Vagina (tissue), 2 donors: ENCODE measurements around the gene MEGF9. TPM values are rescaled to one million over a fixed set of nuclear protein-coding genes. Genes with fewer than 3 reads are reported as not detected.

Experiments
- DNase-seq, 2 donors: peaks; one replicate each; pipeline ENCODE4 v3.0.0-alpha.2; 2017; ENCODE audit errors: extremely low spot score in 2 of 2
- H3K27ac ChIP-seq: fragments of 200-600 bp; sonication (generic); one replicate; pipeline ENCODE4 v1.5.1; 2019
- H3K27me3 ChIP-seq: fragments of 200-600 bp; sonication (generic); one replicate; pipeline ENCODE4 v1.5.1; 2019
- H3K36me3 ChIP-seq, 2 donors: fragments of 200-600 bp; sonication (generic); one replicate each; pipeline ENCODE4 v1.5.1; 2017 to 2019
- H3K4me1 ChIP-seq: fragments of 200-600 bp; sonication (generic); one replicate; pipeline ENCODE4 v1.5.1; 2019
- H3K4me3 ChIP-seq, 2 donors: fragments of 200-600 bp; sonication (generic); 1 replicate in 1 of 2; 2 replicates in 1 of 2; pipeline ENCODE4 v1.5.1; 2016 to 2019
- H3K9me3 ChIP-seq: fragments of 200-600 bp; sonication (generic); one replicate; pipeline ENCODE4 v1.5.1; 2019
- POLR2A ChIP-seq, 2 donors: fragments of 450-650 bp; IDR thresholded peaks; one replicate each; pipeline ENCODE4 v1.6.1; 2017; ENCODE audit warnings: antibody characterized with exemption in 2 of 2, mild to moderate bottlenecking in 2 of 2, moderate library complexity in 2 of 2
- POLR2AphosphoS5 ChIP-seq, 2 donors: sonication (generic); formaldehyde crosslinking; IDR thresholded peaks; one replicate each; pipeline ENCODE4 v1.9.0; 2017; ENCODE audit warnings: antibody characterized with exemption in 2 of 2, mild to moderate bottlenecking in 2 of 2, low read depth in 1 of 2; ENCODE audit not compliant: insufficient read depth in 1 of 2
- intact Hi-C: fragments of 100-400 bp; cut with DNase I; formaldehyde crosslinking; loops from one replicate; pipeline ENCODE4 v1.15.1; 2023
- total RNA-seq: library from RNA; depleted of rRNA; stranded (reverse); fragments of >200 nt; gene quantifications from one replicate; pipeline ENCODE4 v1.2.3, GENCODE V29; 2016
- TF ChIP-seq, protein P1 (sequence below), 3 experiments: fragments of 450-650 bp in 2 of 3; fragments of 200-600 bp in 1 of 3; sonication (generic) in 1 of 3; IDR thresholded peaks; one replicate each; pipeline ENCODE4 v1.5.1; 2017 to 2019; ENCODE audit warnings: antibody characterized with exemption in 3 of 3, mild to moderate bottlenecking in 2 of 3, moderate library complexity in 2 of 3

Gene MEGF9
- total RNA-seq, 1 donor from 2014 or later = 17.7 TPM

DNA sequence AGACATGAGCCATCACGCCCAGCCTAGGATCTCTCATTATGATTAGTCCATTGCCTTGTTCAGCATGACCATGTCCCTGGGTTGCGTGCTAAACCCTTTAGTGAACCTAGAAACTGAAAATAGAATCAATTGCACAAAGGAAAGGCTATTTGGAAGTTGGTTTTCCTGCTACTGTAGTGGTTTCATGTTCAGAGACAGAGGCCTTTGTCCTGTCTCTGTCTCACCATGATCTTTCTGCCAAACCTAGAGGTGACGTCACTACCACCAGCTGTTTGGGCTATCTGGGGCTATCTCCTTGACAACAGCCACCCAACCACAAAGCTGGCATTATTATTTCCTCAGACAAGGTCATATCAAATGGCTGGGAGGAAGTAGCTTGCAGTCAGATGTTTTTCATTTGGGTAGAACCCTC, 130.3 kb downstream of the MEGF9 start:
- DNase-seq = no peak
- Histone ChIP-seq H3K4me3 (no peak overlapping the region), H3K27ac (no peak overlapping the region), H3K4me1 (peaks cover 6% of the 10 kb centered on the region), H3K9me3 (no peaks in the 10 kb centered on the region), H3K36me3 (no peaks in the 10 kb centered on the region), H3K27me3 (no peaks in the 10 kb centered on the region)
- intact Hi-C loops = no loop called here
- TF ChIP-seq, protein P1, sequence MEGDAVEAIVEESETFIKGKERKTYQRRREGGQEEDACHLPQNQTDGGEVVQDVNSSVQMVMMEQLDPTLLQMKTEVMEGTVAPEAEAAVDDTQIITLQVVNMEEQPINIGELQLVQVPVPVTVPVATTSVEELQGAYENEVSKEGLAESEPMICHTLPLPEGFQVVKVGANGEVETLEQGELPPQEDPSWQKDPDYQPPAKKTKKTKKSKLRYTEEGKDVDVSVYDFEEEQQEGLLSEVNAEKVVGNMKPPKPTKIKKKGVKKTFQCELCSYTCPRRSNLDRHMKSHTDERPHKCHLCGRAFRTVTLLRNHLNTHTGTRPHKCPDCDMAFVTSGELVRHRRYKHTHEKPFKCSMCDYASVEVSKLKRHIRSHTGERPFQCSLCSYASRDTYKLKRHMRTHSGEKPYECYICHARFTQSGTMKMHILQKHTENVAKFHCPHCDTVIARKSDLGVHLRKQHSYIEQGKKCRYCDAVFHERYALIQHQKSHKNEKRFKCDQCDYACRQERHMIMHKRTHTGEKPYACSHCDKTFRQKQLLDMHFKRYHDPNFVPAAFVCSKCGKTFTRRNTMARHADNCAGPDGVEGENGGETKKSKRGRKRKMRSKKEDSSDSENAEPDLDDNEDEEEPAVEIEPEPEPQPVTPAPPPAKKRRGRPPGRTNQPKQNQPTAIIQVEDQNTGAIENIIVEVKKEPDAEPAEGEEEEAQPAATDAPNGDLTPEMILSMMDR (IDR thresholded peaks at IDR 0.05) = no peak
- TF ChIP-seq POLR2AphosphoS5 (IDR thresholded peaks at IDR 0.05; ENCODE audit: insufficient read depth in 1 of 2, low read depth in 1 of 2) (no peak), POLR2A (IDR thresholded peaks at IDR 0.05) (no peak)

DNA sequence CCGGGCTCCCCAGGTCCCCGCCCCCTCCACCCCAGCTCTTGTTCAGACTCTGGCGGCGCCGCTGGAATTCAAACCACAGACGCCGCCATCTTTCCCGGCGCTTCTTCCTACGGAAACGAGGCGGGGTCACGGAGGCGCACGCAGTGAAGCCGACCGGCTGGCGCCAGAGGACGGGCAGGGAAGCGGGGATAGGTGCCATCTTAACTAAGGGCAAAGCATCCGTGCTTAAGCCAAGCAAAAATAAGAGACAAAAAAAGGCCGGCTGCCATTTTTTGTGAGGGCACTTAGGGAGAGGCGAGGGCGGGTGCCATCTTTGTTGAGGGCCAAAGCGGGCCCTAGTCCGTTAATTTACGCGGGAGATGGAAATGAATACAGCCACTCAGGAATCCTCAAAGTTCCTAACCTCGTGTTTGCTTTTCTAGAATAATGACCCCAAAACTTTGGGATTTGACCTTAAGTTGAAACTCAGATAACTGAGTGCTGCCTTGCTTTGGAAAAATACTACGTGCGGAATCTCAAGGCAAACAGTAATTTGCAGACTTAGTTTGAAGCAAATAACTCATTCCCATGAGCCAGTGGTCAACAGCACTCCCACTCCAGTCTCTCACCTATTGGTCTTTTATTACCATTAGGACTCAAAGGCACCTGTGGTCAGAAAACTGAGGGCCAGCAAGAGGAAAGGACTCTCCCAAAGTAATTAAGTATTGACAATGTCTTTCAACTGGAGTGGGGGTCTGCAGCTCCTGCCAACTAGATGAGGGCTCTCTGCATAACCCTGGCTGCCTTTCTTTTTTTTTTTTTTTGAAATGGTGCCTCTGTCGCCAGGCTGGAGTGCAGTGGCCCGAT, 134.0 kb downstream of the MEGF9 start, which contains the start of gene CDK5RAP2:
Gene CDK5RAP2 (minus strand): TSS at position 117 of the 846 bp plus-strand sequence. CDS start 189 bp downstream, outside the sequence.
- Histone ChIP-seq H3K9me3 (no peaks in the 10 kb centered on the region), H3K4me3 (peak within 1 kb of the TSS; percentile 84 to 86), H3K27ac (peak within 1 kb of the TSS; percentile 81), H3K36me3 (no peaks in the 10 kb centered on the region), H3K27me3 (no peaks in the 10 kb centered on the region), H3K4me1 (peaks cover 12% of the 10 kb centered on the region)
- TF ChIP-seq POLR2AphosphoS5 (IDR thresholded peaks at IDR 0.05; ENCODE audit: insufficient read depth in 1 of 2, low read depth in 1 of 2) (peak; percentile 87 to 96), POLR2A (IDR thresholded peaks at IDR 0.05) (no peak)
- DNase-seq = peak in 1 of 2 donors; percentile 95
- intact Hi-C loops = no loop called here

DNA sequence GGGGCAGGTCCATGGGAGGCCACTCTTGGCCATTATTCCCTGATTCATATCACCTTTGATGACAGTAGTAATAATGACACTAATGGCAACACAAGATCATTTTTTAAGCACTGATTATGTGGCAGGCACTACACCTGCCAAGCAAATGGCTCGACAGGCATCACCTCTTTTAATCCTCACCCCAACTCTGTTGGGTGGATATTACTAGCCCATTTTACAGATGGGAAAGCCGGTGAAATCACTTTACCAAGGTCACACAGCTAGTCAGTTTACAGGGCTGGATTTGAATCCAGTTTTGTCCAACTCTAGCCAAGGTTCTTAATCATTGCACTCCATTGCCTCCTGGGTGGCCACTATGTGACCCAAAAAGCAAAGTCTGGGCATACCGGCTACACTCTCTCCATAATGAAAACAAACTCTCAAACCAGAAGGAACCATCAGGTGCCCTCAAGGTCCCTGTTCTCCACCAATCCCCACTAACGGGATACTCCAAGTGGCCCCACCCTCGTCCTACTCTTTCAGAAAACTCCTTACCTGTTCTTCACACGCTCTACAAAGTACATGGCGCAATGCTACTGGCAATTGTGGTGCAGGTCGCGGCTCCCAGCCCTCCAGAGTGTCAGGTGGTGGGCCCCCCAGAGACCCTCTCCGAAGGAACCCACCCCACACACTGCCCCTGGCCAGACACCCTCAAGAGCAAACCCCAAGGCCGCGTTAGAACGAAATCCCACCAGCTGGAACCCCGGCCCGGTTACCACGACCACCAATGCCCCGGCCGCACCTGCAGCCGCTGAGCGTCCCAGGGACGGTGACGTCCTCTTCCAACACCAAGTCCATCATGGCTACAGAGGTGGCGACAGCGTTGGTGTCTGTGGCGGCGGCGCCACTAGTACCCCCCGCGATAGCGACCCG, 134.9 kb downstream of the MEGF9 start:
- Histone ChIP-seq H3K4me1 (peaks cover 12% of the 10 kb centered on the region), H3K27ac (peak overlapping the region; percentile 81), H3K36me3 (no peaks in the 10 kb centered on the region), H3K27me3 (no peaks in the 10 kb centered on the region), H3K4me3 (peak overlapping the region; percentile 84 to 86), H3K9me3 (no peaks in the 10 kb centered on the region)
- intact Hi-C loops = no loop called here
- TF ChIP-seq, protein P1 (IDR thresholded peaks at IDR 0.05) = no peak
- TF ChIP-seq POLR2A (IDR thresholded peaks at IDR 0.05) (no peak), POLR2AphosphoS5 (IDR thresholded peaks at IDR 0.05; ENCODE audit: insufficient read depth in 1 of 2, low read depth in 1 of 2) (no peak)
- DNase-seq = no peak

DNA sequence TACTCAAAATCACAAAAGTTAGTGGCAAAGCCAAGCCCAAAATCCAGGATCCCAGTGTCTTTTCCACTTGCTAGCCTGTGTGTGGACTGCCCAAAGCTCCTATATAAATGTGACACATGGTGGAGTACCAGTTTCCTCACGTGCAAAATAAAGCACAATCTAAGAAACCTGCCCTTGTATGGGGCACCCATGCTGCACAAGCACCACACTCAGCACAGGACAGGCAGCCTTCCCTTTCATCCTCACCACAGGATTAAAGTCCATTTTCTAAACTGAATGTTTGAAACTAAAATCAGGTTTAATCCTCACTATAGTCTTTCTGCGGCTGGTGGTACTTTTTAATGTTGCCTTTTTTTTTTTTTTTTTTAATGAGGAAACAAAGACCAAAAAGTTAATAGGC, 139.8 kb downstream of the MEGF9 start:
- Histone ChIP-seq H3K36me3 (peaks cover 0 to 25% of the 10 kb centered on the region in 2 donors), H3K9me3 (no peaks in the 10 kb centered on the region), H3K4me1 (peaks cover 10% of the 10 kb centered on the region), H3K4me3 (no peak overlapping the region), H3K27ac (no peak overlapping the region), H3K27me3 (no peaks in the 10 kb centered on the region)
- DNase-seq = no peak
- intact Hi-C loops = no loop called here
- TF ChIP-seq POLR2AphosphoS5 (IDR thresholded peaks at IDR 0.05; ENCODE audit: insufficient read depth in 1 of 2, low read depth in 1 of 2) (no peak), POLR2A (IDR thresholded peaks at IDR 0.05) (no peak)
- TF ChIP-seq, protein P1 (IDR thresholded peaks at IDR 0.05) = no peak

GRCh38 chr9:120572472-120572871, 141.8 kb downstream of the MEGF9 start:
- H3K4me3 ChIP-seq = no peak overlapping the region
- no peak for DNase-seq
- H3K9me3 ChIP-seq = no peaks in the 10 kb centered on the region
- H3K36me3 ChIP-seq = peaks cover 0 to 39% of the 10 kb centered on the region in 2 donors
- intact Hi-C loops = no loop called here
- no peaks in the 10 kb centered on the region for H3K27me3 ChIP-seq
- no peaks in the 10 kb centered on the region for H3K4me1 ChIP-seq
- no peak for TF ChIP-seq POLR2AphosphoS5 (IDR thresholded peaks at IDR 0.05; ENCODE audit: insufficient read depth in 1 of 2, low read depth in 1 of 2)
- TF ChIP-seq POLR2A (IDR thresholded peaks at IDR 0.05) = no peak
- H3K27ac ChIP-seq = no peak overlapping the region
